ENCODE results near the gene STIL.
"Not testable (repeated sequence)": the region's sequence is repeated elsewhere in the genome, so short reads cannot be mapped to it uniquely, and the experiment has no call there.

STIL gene

GRCh38 chr1:47313915-47314664 lies at the start of gene STIL:
Gene STIL (minus strand): TSS chr1:47314147. CDS start chr1:47310319, 3,828 bp downstream.
- peak; percentile 96 to 98 for DNase-seq

GRCh38 chr1:47362828-47363227 lies 48.9 kb upstream of the STIL start:
- no peak for DNase-seq

- DNase-seq = no peak
Measured at GRCh38 chr1:47361380-47361779, 47.4 kb upstream of the STIL start.

DNA sequence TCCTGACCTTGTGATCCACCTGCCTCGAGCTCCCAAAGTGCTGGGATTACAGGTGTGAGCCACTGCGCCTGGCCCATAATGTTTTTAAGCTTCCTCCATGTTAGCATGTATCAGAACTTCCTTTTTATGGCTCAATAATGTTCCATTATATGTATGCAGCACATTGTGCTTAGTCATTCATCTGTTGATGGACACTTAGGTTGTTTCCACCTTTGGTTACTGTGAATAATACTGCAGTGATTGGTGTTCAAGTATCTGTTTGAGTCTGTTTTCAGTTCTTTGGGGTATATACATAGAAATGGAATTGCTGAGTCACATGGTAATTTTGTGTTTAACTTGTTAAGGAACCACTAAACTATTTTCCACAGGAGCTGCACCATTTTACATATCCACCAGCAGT lies 37.4 kb upstream of the STIL start:
- no peak for DNase-seq

GRCh38 chr1:47348246-47348645 lies 34.3 kb upstream of the STIL start:
- no peak for DNase-seq

DNA sequence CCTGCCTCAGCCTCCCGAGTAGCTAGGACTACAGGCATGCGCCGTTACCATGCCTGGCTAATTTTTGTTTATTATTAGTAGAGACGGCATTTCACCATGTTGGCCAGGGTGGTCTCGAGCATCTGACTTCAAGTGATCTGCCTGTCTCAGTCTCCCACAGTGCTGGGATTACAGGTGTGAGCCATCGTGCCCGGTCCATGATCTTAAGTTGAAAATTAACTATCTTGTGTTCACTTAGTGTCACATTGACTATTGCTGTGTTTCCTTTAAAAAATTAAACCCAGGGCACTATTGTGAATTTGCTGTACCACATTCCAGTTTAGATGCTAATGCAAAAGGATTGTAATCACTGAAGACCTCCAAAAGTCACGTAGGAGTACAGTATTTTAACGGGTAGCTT lies 33.8 kb upstream of the STIL start:
- DNase-seq = no peak

DNA sequence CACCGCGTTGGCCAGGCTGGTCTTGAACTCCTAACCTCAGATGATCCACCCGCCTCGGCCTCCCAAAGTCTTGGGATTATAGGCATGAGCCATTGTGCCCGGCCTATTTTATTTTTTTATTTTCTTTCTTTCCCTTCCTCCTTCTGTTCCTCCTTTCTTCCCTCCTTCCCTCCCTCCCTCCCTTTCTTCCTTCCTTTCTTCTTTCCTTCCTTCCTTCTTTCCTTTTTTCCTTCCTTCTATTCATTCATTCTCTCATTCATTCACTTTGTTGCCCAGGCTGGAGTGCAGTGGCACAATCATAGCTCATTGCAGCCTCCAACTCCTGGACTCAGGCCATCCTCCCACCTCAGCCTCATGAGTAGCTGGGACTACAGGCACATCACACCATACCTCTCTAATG lies 33.0 kb upstream of the STIL start:
- DNase-seq = not testable (repeated sequence)

- DNase-seq = no peak
Measured at GRCh38 chr1:47340227-47340626, 26.3 kb upstream of the STIL start.

DNA sequence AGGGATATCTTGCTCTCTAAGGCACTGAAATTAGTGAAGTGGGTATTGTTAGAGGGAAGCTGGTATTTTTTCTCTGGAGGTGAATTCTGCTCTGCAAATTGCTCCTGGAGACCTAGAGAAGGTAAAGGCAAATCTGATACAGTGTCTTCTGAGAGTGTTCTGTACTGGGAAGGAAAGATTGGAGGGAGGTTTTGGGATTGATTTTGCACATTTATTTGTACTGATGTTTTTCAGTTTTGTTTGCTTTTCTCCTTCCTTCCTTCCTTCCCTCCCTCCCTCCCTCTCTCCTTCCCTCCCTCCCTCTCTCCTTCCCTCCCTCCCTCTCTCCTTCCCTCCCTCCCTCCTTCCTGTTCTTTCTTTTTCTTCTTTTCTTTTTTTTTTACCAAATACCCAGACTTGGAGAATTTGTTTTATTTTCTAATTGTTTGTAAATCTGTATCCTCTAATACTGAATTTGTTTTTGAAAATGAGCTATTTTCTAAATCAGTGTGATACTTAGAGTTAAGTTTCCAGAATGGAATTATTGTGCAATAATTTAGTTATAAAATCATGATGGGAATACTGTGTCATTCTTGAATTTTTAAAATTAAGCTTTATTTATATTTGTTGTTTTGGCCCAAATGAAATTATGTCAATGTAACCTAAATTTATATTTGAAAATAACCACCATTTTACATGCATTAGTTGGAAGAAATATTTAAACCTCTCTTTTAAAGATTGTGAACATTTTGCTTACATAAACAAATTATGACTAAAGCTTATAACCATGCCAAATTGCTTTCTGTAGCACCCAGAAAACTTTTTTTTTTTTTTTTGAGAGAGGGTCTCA lies 24.5 kb upstream of the STIL start:
- no peak for DNase-seq

GRCh38 chr1:47337350-47337749 lies 23.4 kb upstream of the STIL start:
- no peak for DNase-seq

- DNase-seq = no peak
Measured at GRCh38 chr1:47334765-47335435, 21.0 kb upstream of the STIL start.

- peak; percentile 49 to 70 for DNase-seq
Measured at GRCh38 chr1:47333922-47334764, 20.2 kb upstream of the STIL start.

- DNase-seq = peak; percentile 64 to 73
Measured at GRCh38 chr1:47333578-47333921, 19.6 kb upstream of the STIL start, which contains the start of gene CMPK1. Gene CMPK1 (plus strand): TSS chr1:47333790. CDS start chr1:47333946, 156 bp downstream.

DNA sequence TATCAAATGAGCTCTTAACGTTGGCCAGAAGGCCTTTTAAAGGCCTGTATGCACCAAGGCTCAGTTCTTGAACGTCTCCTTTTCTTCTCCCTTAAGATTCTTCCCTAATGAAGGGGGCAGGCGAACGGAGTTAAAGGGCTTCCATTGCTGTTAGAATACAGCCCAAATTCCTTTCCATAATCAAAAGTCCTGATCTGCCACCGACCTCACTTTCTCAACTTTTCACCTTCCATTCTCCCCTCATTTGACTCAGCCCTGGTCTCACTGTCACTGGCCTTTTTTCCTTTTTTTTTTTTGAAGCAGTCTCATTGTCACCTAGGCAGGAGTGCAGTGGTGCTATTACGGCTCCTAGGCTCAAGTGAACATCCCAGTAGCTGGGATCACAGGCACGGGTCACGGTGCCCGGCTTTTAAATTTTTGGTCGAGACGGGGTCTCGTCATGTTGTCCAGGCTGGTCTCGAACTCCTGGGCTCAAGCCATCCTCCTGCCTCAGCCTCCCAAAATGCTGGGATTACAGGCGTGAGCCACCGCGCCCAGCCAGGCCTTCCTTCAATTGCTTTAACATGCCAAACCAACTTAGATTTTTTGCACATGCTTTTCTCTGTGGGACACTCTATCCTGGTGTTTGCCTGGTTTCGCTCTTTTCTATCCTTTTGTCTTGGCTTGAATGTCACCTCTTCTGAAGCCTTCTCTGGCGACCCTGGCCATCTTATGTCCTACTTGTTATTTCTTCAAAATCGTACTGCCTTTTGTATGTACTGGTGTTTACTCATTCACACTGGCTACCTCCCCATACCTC lies 19.0 kb upstream of the STIL start:
- DNase-seq = no peak

DNA sequence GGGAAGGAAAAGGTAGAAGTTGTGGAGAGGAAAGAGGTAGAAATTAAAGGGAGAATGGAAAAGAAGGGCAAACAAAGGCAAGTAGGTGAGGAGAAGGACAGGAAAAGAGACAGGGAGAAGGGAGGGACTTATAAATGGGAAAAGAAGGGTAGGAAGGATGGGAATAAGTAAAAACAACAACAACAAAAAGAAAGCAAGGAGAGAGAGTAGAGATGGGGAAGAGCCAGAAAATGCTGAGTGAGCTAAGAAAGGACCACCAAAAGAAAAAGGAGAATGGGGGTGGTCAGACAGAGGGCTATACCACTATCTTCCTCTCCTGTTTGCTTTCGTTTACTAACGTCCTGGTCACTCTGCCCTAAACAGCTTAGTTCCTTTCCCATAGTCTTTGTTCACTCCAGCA lies 17.9 kb upstream of the STIL start:
- no peak for DNase-seq

DNA sequence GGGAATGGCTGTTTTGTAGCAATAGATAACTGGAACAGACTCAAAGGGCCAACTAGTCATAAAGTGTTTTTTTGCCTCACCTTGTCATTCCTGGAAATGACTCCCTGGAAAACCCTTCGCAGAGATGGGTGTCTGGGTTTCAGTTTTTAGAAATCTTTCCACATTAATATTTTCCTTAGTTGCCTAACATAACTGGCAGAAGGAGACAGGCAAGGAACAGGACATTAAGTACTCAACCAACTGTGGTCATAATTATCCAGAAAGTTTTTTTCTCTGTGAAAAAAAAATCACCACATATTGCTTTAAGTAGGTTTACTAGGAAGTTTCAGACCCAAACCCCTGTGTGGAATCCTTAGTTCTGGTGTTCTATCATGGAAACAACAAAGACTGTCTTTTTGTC lies 16.3 kb upstream of the STIL start:
- DNase-seq = no peak

DNA sequence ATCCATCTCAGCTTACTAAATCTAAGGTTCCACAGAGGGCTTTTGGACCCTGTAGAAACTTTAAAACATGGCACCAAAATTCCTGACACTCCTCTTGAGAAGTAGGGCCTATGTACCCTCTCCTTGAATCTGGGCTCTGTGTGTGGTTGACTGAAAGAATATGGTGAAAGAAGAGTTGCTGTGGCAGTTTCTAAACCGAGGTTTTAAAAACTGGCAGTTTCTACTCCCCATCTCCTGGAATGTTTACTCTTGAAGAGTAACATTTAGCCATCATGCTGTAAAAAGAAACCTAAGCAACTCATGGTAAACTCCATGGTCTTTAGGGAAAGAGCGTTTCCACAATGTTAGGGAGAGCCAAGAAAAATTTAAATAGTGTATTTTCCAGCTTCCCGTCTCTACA lies 15.0 kb upstream of the STIL start:
- no peak for DNase-seq

GRCh38 chr1:47326271-47326670 lies 12.3 kb upstream of the STIL start:
- DNase-seq = no peak

DNA sequence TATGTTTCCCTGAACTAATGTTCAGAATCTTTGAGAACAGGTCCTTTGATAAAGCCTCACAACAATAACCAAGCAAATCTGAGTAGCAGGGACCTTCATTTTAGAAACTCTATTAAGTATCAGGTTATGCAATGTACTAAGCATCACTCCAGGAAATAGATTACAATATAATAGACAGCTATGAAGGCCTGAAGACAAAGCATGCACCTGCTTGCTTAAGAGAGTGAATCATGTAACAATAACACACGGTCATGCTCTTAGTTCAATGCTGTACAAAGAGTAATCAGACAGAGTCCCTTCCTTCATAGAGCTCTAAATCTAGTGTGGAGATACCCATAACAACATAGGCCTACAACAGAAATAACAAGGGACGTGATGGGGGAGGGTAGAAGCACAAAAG lies 11.6 kb upstream of the STIL start:
- peak in 1 of 2 experiments; percentile 35 for DNase-seq

GRCh38 chr1:47324682-47325081 lies 10.7 kb upstream of the STIL start:
- no peak for DNase-seq

- no peak for DNase-seq
Measured at GRCh38 chr1:47323599-47324031, 9.7 kb upstream of the STIL start.

DNA sequence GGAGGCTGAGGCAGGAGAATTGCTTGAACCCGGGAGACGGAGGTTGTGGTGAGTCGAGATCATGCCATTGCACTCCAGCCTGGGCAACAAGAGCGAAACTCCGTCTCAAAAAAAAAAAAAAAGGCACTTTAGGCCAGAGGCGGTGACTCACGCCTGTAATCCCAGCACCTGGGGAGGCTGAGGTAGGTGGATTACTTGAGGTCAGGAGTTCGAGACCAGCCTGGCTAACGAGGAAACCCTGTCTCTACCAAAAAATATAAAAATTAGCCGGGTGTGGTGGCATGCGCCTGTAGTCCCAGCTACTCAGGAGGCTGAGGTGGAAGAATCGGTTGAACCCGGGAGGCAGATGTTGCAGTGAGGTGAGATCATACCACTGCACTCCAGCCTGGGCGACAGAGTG lies 6.0 kb upstream of the STIL start:
- DNase-seq = not testable (repeated sequence)

Measured in AML-193 (cell line).